ENCODE results near the gene AOPEP.

DNA sequence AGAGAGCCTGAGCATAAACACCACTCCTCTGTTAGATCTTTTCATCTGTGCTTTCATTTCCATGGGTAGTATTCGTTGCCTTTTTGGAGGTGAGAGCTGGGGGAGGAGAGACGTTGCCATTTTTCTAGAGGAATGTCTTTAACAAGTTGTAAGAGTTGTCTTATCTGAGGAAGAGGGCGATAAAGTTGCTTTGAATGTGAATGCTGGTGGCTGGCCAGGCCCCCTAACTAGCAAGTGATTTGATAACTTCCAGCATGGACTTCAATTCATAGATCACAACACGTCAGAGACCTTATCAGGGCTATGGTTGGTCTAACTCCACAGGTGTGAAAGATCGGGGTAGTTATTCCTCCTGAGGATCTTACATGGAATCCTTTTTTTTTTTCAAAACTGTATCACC is 30.0 kb upstream of the AOPEP start:
- TF ChIP-seq POLR2A (IDR thresholded peaks at IDR 0.05), result no peak
- TF ChIP-seq, protein P1, sequence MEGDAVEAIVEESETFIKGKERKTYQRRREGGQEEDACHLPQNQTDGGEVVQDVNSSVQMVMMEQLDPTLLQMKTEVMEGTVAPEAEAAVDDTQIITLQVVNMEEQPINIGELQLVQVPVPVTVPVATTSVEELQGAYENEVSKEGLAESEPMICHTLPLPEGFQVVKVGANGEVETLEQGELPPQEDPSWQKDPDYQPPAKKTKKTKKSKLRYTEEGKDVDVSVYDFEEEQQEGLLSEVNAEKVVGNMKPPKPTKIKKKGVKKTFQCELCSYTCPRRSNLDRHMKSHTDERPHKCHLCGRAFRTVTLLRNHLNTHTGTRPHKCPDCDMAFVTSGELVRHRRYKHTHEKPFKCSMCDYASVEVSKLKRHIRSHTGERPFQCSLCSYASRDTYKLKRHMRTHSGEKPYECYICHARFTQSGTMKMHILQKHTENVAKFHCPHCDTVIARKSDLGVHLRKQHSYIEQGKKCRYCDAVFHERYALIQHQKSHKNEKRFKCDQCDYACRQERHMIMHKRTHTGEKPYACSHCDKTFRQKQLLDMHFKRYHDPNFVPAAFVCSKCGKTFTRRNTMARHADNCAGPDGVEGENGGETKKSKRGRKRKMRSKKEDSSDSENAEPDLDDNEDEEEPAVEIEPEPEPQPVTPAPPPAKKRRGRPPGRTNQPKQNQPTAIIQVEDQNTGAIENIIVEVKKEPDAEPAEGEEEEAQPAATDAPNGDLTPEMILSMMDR (IDR thresholded peaks at IDR 0.05), result no peak

Measured in thyroid gland (tissue), 4 donors.